GM18873 (cell line): ENCODE measurements around the gene SMTNL2.
"Not testable (repeated sequence)": the region's sequence is repeated elsewhere in the genome, so short reads cannot be mapped to it uniquely, and the experiment has no call there.

Source experiments
- ATAC-seq: cut with Tn5 transposase; IDR thresholded peaks from one replicate; pipeline ENCODE4 v1.9.1; 2021; ENCODE audit warnings: mild to moderate bottlenecking, moderate library complexity, moderate number of reproducible peaks; ENCODE audit not compliant: unreplicated experiment, low FRiP score

Gene SMTNL2

DNA sequence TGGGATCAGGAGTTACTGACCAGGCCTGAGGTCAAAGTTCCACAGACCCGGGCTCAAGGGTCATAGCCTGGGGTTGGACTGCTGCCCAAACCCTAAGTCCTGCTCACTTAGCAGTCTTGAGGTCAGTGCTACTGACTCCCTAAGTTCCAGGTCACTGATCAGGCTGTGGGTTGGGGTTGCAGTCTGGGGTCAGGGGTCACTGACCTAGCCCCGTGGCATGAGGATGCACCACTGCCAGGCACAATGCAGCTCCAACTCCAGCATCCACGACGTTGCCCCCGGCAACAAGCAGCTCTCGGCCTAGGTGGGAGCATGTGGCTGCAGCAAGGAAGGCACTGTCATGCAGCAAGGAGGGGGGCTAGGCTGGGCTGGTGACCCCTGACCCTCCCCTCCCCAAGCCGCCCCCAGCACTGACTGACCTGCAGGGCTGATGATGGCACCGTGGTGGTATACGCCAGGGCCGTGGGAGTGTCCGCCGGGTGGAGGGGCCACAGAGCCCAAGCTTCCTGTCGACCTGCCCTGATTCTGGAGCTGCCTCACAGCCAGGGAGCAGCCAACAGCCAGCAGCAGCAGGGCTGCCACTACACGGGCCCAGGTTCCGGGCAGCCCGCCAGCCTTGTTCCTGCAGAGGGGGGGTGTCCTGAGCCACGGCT is 25.1 kb upstream of the SMTNL2 start:
- ATAC-seq = no peak

- ATAC-seq = no peak
Measured at GRCh38 chr17:4559966-4560365, 24.4 kb upstream of the SMTNL2 start.

DNA sequence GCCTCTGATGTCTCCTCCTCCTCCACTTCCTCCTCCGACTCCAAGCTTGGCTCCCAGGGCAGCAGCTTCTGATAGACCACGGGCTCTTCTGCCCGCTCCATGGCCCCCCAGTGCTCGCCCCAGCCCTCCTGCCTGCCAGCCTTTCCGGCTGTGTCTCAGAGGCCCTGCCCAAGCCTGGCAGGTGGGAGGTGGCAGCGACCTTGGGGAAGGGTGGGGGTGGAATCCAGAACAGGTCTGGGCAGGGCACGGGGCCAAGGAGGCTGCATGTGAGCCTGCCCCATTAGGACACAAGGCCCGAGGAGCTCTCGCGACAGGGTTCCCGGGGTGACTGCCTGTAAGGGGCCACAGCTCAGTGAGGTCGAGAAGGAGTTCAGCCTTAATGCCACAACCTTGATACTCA is 23.9 kb upstream of the SMTNL2 start, which contains the start of gene GGT6:
TSS of gene GGT6 (minus strand) at position 157 of the 400 bp plus-strand sequence. CDS start at position 101, 56 bp downstream.
- no peak for ATAC-seq

- no peak for ATAC-seq
Measured at GRCh38 chr17:4560837-4561256, 23.5 kb upstream of the SMTNL2 start.

DNA sequence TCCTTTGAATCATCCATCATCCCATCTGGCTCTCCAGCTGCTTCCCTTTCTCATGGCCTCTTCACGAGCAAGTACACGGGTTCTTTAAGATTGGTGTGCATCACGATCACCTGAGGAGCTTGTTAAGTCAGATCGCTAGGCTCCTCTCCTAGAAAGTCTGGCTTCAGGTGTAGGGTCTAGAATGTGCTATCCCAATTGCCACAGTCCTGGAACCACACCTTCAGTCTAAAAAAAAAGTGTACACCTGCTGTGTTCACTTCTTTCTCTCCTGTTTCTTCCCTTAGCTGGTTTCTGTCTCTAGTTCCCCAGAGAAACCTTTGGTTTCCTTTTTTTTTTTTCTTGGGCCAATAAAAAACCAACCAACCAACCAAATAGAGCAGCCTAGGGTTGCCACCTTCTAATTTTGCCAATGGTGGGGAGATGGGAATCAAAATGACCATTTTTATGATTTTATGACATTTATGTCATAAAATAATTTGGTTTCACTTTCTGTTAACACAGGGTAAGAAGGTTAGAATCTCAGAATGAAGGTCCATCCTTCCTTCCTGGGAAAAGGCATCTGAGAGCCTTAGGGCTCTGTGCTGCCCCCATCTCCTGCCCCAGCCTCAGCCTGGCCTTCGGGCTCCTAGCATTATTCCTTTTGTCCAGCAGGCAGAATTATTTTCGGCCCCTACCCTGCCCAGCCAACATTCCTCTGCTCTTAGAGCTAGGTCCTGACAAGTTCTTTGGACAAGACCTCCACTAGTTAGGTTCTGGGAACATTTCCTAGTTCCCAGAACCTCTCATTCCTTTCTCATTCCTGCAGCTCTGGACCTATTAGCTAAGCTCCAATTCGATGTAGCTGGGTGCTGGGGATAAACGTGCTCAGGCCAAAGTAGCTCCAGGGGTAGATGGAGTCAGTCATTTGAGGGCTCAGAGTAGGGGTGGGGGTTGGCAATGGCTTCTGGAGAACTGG is 22.0 kb upstream of the SMTNL2 start:
- no peak for ATAC-seq

DNA sequence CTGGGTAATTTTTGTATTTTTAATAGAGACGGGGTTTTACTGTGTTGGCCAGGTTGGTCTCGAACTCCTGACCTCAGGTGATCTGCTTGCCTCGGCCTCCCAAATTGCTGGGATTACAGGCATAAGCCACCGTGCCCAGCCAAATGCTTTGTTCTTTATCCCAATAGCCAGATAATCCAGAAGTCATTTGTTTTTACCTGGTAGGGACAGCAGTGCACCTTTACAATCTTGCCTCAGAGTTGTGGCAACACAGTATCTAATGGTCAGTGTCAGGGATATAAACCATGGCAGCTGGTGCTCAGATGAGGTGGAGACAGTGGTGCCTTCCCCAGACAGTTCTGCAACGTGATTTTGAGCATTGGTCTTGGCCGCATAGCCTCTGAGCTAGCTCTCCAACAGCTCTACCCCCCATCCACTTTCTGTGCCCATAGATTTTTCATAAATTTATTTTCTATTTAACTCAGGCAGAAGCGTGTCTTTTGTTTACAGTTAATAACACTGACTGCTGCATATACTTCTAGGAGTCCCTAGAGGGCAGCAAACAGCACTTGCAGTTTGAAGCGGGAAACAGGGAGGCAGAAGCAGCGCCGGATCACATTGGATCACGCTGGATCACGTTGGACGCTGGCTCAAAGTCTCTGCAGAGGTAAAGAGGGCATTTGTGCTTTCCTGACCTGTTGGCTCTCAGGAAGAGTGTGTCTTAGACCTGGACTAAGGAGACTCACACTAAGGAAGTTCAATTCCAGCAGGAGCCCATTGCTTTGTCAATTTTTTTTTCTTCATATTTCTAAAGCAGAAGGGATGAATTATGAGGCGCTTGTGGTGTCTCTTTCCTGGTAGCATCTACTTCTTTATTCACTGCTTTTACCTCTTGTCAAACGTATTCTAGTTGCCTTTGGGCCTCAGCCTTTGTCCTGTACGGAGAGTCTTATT is 18.9 kb upstream of the SMTNL2 start:
- no peak for ATAC-seq

DNA sequence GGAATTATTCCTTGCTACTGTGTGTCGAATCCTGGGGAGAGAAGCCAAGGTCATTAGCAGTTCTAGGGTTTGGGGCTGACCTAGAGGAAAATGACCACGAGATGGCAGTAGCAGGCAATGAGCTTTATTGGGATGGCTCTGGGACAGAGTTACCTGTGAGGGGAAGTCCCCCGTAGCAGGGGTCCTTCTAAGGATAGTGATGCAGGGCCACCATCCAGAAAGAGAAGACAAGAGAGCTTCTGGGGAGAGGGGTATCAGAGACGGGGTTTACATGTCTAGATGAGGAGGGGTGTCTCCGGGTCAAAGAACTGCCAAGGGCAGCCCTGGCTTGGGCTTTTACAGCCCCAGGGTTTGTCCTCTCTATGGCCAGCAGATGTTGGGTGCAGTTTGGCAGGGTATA is 17.5 kb upstream of the SMTNL2 start:
- ATAC-seq = no peak

- ATAC-seq = no peak
Measured at GRCh38 chr17:4569591-4569990, 14.7 kb upstream of the SMTNL2 start.

GRCh38 chr17:4572131-4572530 is 12.2 kb upstream of the SMTNL2 start:
- no peak for ATAC-seq

DNA sequence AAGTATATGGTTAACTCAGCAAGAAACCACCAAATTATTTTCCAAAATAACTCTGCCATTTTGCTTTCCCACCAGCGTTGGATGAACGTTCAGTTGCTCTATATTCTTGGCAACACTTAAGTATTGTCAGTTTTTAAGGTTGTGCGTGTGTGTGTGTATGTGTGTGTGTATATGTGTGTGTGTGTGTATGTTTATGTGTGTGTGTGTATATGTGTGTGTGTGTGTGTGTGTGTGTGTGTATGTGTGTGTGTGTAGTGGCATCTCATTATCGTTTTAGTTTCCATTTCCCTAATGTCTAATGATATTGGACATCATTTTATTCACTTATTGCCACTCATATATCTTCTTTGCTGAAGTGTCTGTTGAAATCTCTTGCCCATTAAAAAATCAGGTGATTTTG is 11.2 kb upstream of the SMTNL2 start:
- no peak for ATAC-seq

DNA sequence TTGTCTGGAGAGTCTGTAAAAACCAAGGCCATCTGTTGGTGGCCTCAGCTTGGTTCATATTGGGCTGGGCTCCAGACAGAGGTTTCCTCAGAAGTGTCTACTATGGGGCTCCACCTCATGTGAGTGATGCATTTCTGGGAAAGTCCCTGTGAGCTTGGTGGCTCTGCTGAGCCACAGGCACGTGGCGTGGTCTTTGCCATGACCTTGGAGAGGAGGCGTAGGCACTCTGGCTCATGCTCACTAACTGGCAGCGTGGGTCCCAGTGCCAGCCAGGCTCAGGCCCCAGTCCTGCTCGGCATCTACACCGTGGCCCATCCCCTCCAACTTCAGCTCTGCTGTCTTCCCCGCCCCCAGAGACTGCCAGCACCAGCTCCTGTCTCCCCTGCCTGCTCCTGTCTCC is 10.7 kb upstream of the SMTNL2 start:
- ATAC-seq = no peak

DNA sequence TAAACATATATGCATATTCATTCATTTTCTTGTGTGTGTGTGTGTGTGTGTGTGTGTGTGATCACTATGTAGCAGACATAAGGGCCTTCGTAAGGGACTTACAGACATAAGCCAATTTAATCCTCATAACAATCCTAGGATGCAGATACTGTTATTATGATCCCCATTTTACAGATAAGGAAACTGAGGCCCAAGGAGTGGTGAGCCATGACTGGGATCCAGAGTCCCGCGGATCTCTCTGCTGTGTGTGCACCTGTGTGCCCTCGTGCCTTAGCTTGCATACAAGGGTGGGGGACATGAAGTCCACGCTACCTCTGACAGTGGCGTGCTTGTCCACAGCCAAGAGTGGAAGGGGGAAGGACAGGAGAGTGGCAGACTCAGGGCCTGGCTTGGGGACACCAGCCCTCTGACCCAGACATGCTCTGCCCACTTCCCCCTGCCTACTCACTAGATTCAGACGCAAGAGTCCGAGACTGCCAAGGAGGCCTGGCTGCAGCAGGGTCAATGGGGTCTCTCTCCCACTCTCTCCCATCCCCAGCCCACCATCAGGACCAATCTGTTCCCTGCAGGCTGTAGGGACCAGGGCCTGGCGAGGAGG is 9.8 kb upstream of the SMTNL2 start:
- ATAC-seq = no peak

GRCh38 chr17:4576161-4576558 is 8.2 kb upstream of the SMTNL2 start:
- ATAC-seq = no peak

DNA sequence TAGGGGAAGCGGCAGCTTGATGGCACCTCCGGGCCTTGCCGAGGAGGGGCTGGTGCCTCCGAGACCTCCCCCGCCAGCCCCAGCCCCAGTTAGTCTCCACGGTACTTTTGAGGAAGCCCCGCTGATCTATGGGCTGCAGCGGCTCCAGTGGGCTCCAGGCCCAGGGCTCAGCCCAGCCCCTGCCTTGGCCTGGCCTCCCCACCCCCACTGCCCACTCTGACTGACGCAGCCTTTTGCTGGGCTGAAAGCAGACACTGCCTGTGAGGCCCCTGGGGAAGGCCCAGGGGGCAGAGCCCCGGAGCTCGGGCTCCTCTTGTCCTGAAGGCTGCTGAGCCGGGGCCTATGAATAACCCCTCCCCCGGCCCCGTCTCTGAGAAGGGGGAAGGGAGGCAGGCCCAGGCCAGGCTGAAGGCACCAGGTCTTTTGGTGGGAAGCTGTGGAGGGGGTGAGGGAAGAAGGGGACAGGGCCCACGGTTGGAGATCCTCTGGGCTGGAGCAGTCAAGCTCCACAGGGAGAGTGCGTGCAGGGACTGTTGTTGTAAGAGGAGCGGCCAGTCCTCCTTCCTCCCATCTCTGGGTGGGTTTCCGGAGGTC is 7.5 kb upstream of the SMTNL2 start:
- ATAC-seq = no peak

GRCh38 chr17:4577386-4577993 is 6.8 kb upstream of the SMTNL2 start:
- no peak for ATAC-seq

DNA sequence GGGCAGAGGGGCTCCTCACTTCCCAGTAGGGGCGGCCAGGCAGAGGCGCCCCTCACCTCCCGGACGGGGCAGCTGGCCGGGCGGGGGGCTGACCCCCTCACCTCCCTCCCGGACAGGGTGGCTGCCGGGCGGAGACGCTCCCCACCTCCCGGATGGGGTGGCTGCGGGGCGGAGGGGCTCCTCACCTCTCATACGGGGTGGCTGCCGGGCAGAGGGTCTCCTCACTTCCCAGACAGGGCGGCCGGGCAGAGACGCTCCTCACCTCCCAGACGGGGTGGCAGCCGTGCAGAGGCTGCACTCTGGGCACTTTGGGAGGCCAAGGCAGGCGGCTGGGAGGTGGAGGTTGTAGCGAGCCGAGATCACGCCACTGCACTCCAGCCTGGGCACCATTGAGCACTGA is 6.0 kb upstream of the SMTNL2 start:
- not testable (repeated sequence) for ATAC-seq

DNA sequence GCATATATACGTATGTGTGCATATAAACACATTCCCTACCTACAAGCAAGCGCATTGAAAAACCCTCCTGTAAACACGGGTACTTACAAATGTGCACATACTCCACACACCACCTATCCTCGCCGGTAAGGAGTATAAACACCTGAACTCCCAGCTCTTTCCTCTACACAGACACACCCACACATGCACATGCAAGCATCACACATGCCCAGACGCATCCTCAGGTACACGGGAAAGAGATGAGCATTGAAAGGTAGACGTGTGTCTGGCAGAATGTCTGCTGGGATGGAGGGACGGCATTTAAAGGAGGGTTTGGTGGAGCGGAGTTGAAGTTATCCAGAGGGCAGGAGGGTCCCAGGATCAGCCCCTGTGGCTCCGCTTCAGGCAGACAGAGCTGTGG is 4.7 kb upstream of the SMTNL2 start:
- no peak for ATAC-seq

DNA sequence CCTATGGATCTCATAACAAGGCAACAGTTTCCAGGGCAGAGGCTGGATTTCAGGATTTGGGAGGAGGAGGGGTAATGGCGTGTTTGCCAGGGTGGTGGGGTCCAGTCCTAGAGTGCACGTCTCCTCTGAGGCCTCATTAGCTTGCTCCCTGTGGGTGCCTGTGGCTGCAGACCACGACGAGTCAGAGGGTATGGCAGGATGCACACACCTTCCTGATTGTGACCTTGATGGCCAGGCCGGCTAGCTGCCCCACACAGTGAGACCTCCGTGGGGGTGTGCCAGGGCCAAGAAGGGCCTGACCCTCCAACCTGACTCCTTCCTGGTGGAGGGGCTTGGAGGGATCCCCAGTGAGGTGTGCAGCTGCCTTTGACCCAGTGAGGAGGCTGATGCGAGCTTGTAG is 4.0 kb upstream of the SMTNL2 start:
- no peak for ATAC-seq

GRCh38 chr17:4582101-4582501 is 2.2 kb upstream of the SMTNL2 start:
- no peak for ATAC-seq
